NB4 (cell line): ENCODE measurements around the gene CCL21.

ENCODE experiments used
- CTCF ChIP-seq: IDR thresholded peaks from one replicate; pipeline ENCODE4 v1.5.1; 2012; ENCODE audit warnings: low read depth, low read length
- MYC ChIP-seq: IDR thresholded peaks from 2 replicates; pipeline ENCODE4 v1.6.1; 2011; ENCODE audit warnings: low read depth, low read length
- POLR2A ChIP-seq: IDR thresholded peaks from 2 replicates; pipeline ENCODE4 v1.6.1; 2011; ENCODE audit warnings: mild to moderate bottlenecking; ENCODE audit not compliant: insufficient read length; ENCODE audit errors: extremely low read depth

GRCh38 chr9:34719021-34719768 lies 9.3 kb upstream of the CCL21 start:
- TF ChIP-seq CTCF (no peak), POLR2A (no peak), MYC (no peak)
